Measurements from ENCODE around the gene PRIMA1. TPM values are rescaled to one million over a fixed set of nuclear protein-coding genes. Genes with fewer than 3 reads are reported as not detected.

PRIMA1 gene
- total and polyA plus RNA-seq, 2 donors (not counting 1 experiment from before 2014, with no cell fraction given), result not detected

- no peak for DNase-seq (ENCODE audit: low read depth in 2 of 2)
- H2AFZ ChIP-seq (ENCODE audit: low read length), result no peak overlapping the region
- H3K4me2 ChIP-seq (ENCODE audit: extremely low read depth, insufficient read depth, low read length), result no peak overlapping the region
- no peak overlapping the region for H3K9ac ChIP-seq (ENCODE audit: insufficient read depth, low read length)
- TF ChIP-seq CTCF (conservative IDR thresholded peaks at IDR 0.05 in 1 of 2, IDR thresholded peaks at IDR 0.05 in 1 of 2; ENCODE audit: low read depth in 1 of 2, low read length in 2 of 2) (no peak), EZH2 (IDR thresholded peaks at IDR 0.05; ENCODE audit: low read length, missing control alignments) (no peak)
- H3K36me3 ChIP-seq (ENCODE audit: control insufficient read depth, insufficient read depth, low read length), result no peaks in the 10 kb centered on the region
- no peaks in the 10 kb centered on the region for H3K27me3 ChIP-seq (ENCODE audit: control insufficient read depth, insufficient read depth, low read length)
- no peaks in the 10 kb centered on the region for H3K79me2 ChIP-seq (ENCODE audit: control insufficient read depth, insufficient read depth, low read length)
- H3K9me3 ChIP-seq (ENCODE audit: control insufficient read depth, insufficient read depth, low read depth, low read length), result no peaks in the 10 kb centered on the region
- no peak overlapping the region for H3K27ac ChIP-seq (ENCODE audit: insufficient read depth, low read length)
- H3K4me1 ChIP-seq (ENCODE audit: control insufficient read depth, extremely low read depth, insufficient read depth, low read length), result no peaks in the 10 kb centered on the region
- H3K4me3 ChIP-seq (replicated peaks in 1 of 4; ENCODE audit: control extremely low read depth in 1 of 4, insufficient read depth in 1 of 4, low read depth in 3 of 4, low read length in 4 of 4), result no peak overlapping the region
- no peaks in the 10 kb centered on the region for H4K20me1 ChIP-seq (ENCODE audit: control insufficient read depth, extremely low read depth, insufficient read depth, low read length)
Observed at GRCh38 chr14:93731753-93732152, 56.5 kb downstream of the PRIMA1 start.

- no peak for DNase-seq (ENCODE audit: low read depth in 2 of 2)
- H3K79me2 ChIP-seq (ENCODE audit: control insufficient read depth, insufficient read depth, low read length), result no peaks in the 10 kb centered on the region
- H4K20me1 ChIP-seq (ENCODE audit: control insufficient read depth, extremely low read depth, insufficient read depth, low read length), result no peaks in the 10 kb centered on the region
- no peak for TF ChIP-seq EZH2 (IDR thresholded peaks at IDR 0.05; ENCODE audit: low read length, missing control alignments)
- no peak for TF ChIP-seq CTCF (conservative IDR thresholded peaks at IDR 0.05 in 1 of 2, IDR thresholded peaks at IDR 0.05 in 1 of 2; ENCODE audit: low read depth in 1 of 2, low read length in 2 of 2)
- no peak overlapping the region for H2AFZ ChIP-seq (ENCODE audit: low read length)
- no peaks in the 10 kb centered on the region for H3K27me3 ChIP-seq (ENCODE audit: control insufficient read depth, insufficient read depth, low read length)
- no peaks in the 10 kb centered on the region for H3K36me3 ChIP-seq (ENCODE audit: control insufficient read depth, insufficient read depth, low read length)
- H3K4me2 ChIP-seq (ENCODE audit: extremely low read depth, insufficient read depth, low read length), result no peak overlapping the region
- H3K4me1 ChIP-seq (ENCODE audit: control insufficient read depth, extremely low read depth, insufficient read depth, low read length), result no peaks in the 10 kb centered on the region
- H3K9ac ChIP-seq (ENCODE audit: insufficient read depth, low read length), result no peak overlapping the region
- no peaks in the 10 kb centered on the region for H3K9me3 ChIP-seq (ENCODE audit: control insufficient read depth, insufficient read depth, low read depth, low read length)
- no peak overlapping the region for H3K4me3 ChIP-seq (replicated peaks in 1 of 4; ENCODE audit: control extremely low read depth in 1 of 4, insufficient read depth in 1 of 4, low read depth in 3 of 4, low read length in 4 of 4)
- H3K27ac ChIP-seq (ENCODE audit: insufficient read depth, low read length), result no peak overlapping the region
Observed at GRCh38 chr14:93729993-93730392, 58.3 kb downstream of the PRIMA1 start.

GRCh38 chr14:93728651-93729016, 59.7 kb downstream of the PRIMA1 start:
- H3K9ac ChIP-seq (ENCODE audit: insufficient read depth, low read length), result no peak overlapping the region
- no peak overlapping the region for H3K27ac ChIP-seq (ENCODE audit: insufficient read depth, low read length)
- no peak overlapping the region for H3K4me2 ChIP-seq (ENCODE audit: extremely low read depth, insufficient read depth, low read length)
- no peak for TF ChIP-seq EZH2 (IDR thresholded peaks at IDR 0.05; ENCODE audit: low read length, missing control alignments)
- no peak for TF ChIP-seq CTCF (conservative IDR thresholded peaks at IDR 0.05 in 1 of 2, IDR thresholded peaks at IDR 0.05 in 1 of 2; ENCODE audit: low read depth in 1 of 2, low read length in 2 of 2)
- H3K9me3 ChIP-seq (ENCODE audit: control insufficient read depth, insufficient read depth, low read depth, low read length), result no peaks in the 10 kb centered on the region
- DNase-seq (ENCODE audit: low read depth in 2 of 2), result no peak
- no peaks in the 10 kb centered on the region for H3K36me3 ChIP-seq (ENCODE audit: control insufficient read depth, insufficient read depth, low read length)
- no peaks in the 10 kb centered on the region for H3K4me1 ChIP-seq (ENCODE audit: control insufficient read depth, extremely low read depth, insufficient read depth, low read length)
- H3K27me3 ChIP-seq (ENCODE audit: control insufficient read depth, insufficient read depth, low read length), result no peaks in the 10 kb centered on the region
- no peaks in the 10 kb centered on the region for H4K20me1 ChIP-seq (ENCODE audit: control insufficient read depth, extremely low read depth, insufficient read depth, low read length)
- H3K79me2 ChIP-seq (ENCODE audit: control insufficient read depth, insufficient read depth, low read length), result no peaks in the 10 kb centered on the region
- no peak overlapping the region for H2AFZ ChIP-seq (ENCODE audit: low read length)
- H3K4me3 ChIP-seq (replicated peaks in 1 of 4; ENCODE audit: control extremely low read depth in 1 of 4, insufficient read depth in 1 of 4, low read depth in 3 of 4, low read length in 4 of 4), result no peak overlapping the region

Measured in fibroblast of lung (primary cell).